Keratinocyte (primary cell): ENCODE data around the gene KRTAP10-12.

Source experiments
- CTCF ChIP-seq, 3 experiments: IDR thresholded peaks in 1 of 3; conservative IDR thresholded peaks in 1 of 3; optimal IDR thresholded peaks in 1 of 3; 2 replicates in 2 of 3; 3 replicates in 1 of 3; pipeline versions ENCODE3 to v1.5.1; 2011; ENCODE audit warnings: low read length in 3 of 3, mild to moderate bottlenecking in 3 of 3, moderate library complexity in 2 of 3, control low read depth in 1 of 3, inconsistent platforms in 1 of 3; ENCODE audit not compliant: insufficient read depth in 2 of 3; ENCODE audit errors: extremely low read depth in 1 of 3
- EZH2 ChIP-seq: IDR thresholded peaks from one replicate; pipeline ENCODE4 v1.6.1; 2012; ENCODE audit warnings: inconsistent platforms, mild to moderate bottlenecking, low read length, moderate library complexity

- TF ChIP-seq CTCF (optimal IDR thresholded peaks at IDR 0.05 in 1 of 3, IDR thresholded peaks at IDR 0.05 in 1 of 3, conservative IDR thresholded peaks at IDR 0.05 in 1 of 3; ENCODE audit: extremely low read depth in 1 of 3, insufficient read depth in 2 of 3, low read length in 3 of 3) (no peak), EZH2 (no peak)
Measured at GRCh38 chr21:44654576-44655175, 42.3 kb upstream of the KRTAP10-12 start, which contains the start of gene KRTAP12-4.
